Effector memory CD8-positive, alpha-beta T cell (primary cell): Measurements from ENCODE around the gene SEPTIN12.
A peak's percentile ranks its signal among the peaks of the same experiment; 100 is the strongest.

Experiments used
- ATAC-seq: fragments of 150-1000 bp; cut with Tn5 transposase; replicated peaks from 2 replicates; pipeline ENCODE4 v1.10.0; 2021; ENCODE audit warnings: mild to moderate bottlenecking, moderate library complexity
- DNase-seq, 3 experiments: peaks; one replicate each; pipeline ENCODE4 v3.0.0; 2021
- H3K27ac Mint-ChIP-seq, 2 donors: one replicate each; pipeline ENCODE4 v1.8.0; 2022; ENCODE audit warnings: mild to moderate bottlenecking in 2 of 2, mixed read lengths in 2 of 2, moderate library complexity in 2 of 2
- H3K27me3 Mint-ChIP-seq, 2 donors: one replicate each; pipeline ENCODE4 v1.8.0; 2022; ENCODE audit warnings: mixed read lengths in 2 of 2
- H3K36me3 Mint-ChIP-seq: one replicate; pipeline ENCODE4 v1.8.0; 2022; ENCODE audit warnings: mild to moderate bottlenecking, moderate library complexity, mixed read lengths; ENCODE audit not compliant: insufficient read depth
- H3K4me1 Mint-ChIP-seq, 2 donors: one replicate each; pipeline ENCODE4 v1.8.0; 2022; ENCODE audit warnings: low read depth in 2 of 2, mixed read lengths in 2 of 2
- H3K4me3 Mint-ChIP-seq, 2 donors: one replicate each; pipeline ENCODE4 v1.8.0; 2022; ENCODE audit warnings: mild to moderate bottlenecking in 2 of 2, mixed read lengths in 2 of 2, moderate library complexity in 2 of 2
- H3K9me3 Mint-ChIP-seq, 2 donors: one replicate each; pipeline ENCODE4 v1.8.0; 2022; ENCODE audit warnings: mixed read lengths in 2 of 2

Gene SEPTIN12

GRCh38 chr16:4813251-4814003, 25.3 kb upstream of the SEPTIN12 start:
- Mint-ChIP-seq H3K27ac (no peak overlapping the region), H3K4me3 (no peak overlapping the region), H3K4me1 (peaks cover 0 to 3% of the 10 kb centered on the region in 2 donors), H3K27me3 (no peaks in the 10 kb centered on the region), H3K36me3 (peaks cover 84% of the 10 kb centered on the region), H3K9me3 (no peaks in the 10 kb centered on the region)
- DNase-seq (no peak), ATAC-seq (no peak)

DNA sequence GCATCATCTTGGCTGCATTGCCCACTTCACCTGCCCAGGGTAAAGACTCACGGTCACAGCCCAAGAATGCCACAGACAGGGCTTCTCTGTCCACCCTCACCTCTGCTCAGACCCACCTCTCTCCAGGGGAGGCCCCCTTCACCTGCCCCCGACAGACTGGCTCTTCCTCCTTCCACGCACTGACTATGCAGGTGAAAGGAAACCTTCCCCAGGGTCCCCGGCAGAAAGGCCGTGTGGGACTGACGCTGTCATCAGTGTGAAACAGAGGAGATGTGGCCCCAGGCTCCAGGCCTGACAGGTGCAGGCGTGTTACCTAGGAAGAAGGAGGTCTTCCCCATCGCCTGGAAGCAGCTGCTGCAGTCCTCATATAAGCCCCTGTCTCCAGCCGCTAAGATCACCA, 23.6 kb upstream of the SEPTIN12 start:
- Mint-ChIP-seq H3K4me1 (peaks cover 0 to 3% of the 10 kb centered on the region in 2 donors), H3K27ac (peak overlapping the region in 1 of 2 donors; percentile 67), H3K4me3 (no peak overlapping the region), H3K27me3 (no peaks in the 10 kb centered on the region), H3K36me3 (peaks cover 84% of the 10 kb centered on the region), H3K9me3 (no peaks in the 10 kb centered on the region)
- DNase-seq = no peak
- no peak for ATAC-seq

- no peak for ATAC-seq
- Mint-ChIP-seq H3K27ac (no peak overlapping the region), H3K36me3 (peaks cover 81% of the 10 kb centered on the region)
These were observed 23.1 kb upstream of the SEPTIN12 start for GRCh38 chr16:4811242-4811641.

DNA sequence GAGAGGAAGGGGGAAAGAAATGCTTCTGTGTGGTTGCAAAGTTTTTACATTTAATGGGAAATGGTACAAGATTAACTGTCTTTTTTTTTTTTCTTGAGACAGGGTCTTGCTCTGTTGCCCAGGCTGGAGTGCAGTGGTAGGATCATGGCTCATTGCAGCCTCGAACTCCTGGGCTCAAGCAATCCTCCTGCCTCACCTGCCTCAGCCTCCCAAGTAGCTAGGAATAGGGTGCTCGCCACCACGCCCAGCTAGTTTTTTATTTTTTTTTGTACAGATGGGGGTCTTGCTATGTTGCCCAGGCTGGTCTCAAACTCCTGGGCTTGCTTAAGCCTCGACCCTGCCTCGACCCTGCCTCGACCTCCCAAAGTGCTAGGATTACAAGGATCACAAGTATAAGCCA, 18.1 kb upstream of the SEPTIN12 start:
- Mint-ChIP-seq H3K4me3 (no peak overlapping the region), H3K4me1 (peaks cover 4 to 6% of the 10 kb centered on the region in 2 donors), H3K27me3 (no peaks in the 10 kb centered on the region), H3K27ac (no peak overlapping the region), H3K9me3 (no peaks in the 10 kb centered on the region), H3K36me3 (peaks cover 65% of the 10 kb centered on the region)
- ATAC-seq (no peak), DNase-seq (no peak)

More at GRCh38 chr16:4811242-4811641, 23.1 kb upstream of the SEPTIN12 start:
- Mint-ChIP-seq H3K4me3 (no peak overlapping the region), H3K4me1 (peaks cover 0 to 3% of the 10 kb centered on the region in 2 donors), H3K27me3 (no peaks in the 10 kb centered on the region), H3K9me3 (no peaks in the 10 kb centered on the region)
- no peak for DNase-seq

DNA sequence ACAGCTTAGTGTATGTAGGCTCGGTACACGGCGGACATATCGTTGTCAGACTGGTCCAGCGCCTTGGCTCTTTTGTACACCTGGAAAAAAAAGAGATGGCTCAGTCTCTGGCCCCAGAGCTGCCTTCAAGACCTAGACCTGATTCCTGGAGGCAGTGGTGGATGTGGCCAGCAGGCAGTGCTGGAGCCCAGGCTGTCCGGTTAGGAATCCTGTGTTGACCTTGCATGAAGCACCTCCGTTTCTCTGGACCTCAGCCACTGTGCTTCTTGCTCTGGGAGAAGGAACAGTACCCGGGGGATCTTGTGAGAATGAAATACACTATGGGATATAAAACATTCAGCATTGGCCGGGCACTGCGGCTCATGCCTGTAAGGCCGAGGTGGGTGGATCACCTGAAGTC, 17.1 kb upstream of the SEPTIN12 start:
- no peak for DNase-seq
- H3K36me3 Mint-ChIP-seq = peaks cover 55% of the 10 kb centered on the region
- H3K27me3 Mint-ChIP-seq = no peaks in the 10 kb centered on the region
- H3K27ac Mint-ChIP-seq = peak overlapping the region in 1 of 2 donors; percentile 32
- ATAC-seq = no peak
- H3K4me1 Mint-ChIP-seq = peaks cover 4 to 10% of the 10 kb centered on the region in 2 donors
- no peak overlapping the region for H3K4me3 Mint-ChIP-seq
- H3K9me3 Mint-ChIP-seq = no peaks in the 10 kb centered on the region

GRCh38 chr16:4803898-4804762, 16.0 kb upstream of the SEPTIN12 start:
- Mint-ChIP-seq H3K36me3 (peaks cover 44% of the 10 kb centered on the region), H3K4me3 (peak overlapping the region in 1 of 2 donors; percentile 79), H3K4me1 (peaks cover 4 to 11% of the 10 kb centered on the region in 2 donors), H3K27ac (peak overlapping the region in 1 of 2 donors; percentile 51), H3K9me3 (no peaks in the 10 kb centered on the region), H3K27me3 (no peaks in the 10 kb centered on the region)
- no peak for ATAC-seq
- DNase-seq = no peak

DNA sequence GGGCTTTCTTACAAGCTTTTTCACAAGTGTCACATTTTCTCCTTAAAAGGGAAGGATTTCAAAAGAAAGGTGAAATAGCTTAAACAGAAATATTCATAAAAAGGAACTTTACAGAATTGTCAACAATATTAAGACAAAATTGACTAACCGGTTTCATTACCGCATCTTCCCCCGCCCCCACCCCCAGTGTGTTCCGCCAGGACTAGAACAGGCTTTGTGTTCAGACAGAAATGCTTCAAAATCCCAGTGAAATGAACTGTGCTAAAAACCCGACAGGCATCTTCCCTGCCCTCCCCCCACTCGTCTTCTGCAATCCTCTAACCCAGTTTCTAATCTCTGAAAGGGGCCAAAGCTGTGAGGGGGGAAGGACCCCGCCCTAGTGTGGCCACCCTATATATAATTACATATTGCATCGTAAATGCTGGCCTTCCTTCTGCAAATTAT, 15.3 kb upstream of the SEPTIN12 start:
- H3K4me1 Mint-ChIP-seq = peaks cover 4 to 11% of the 10 kb centered on the region in 2 donors
- no peaks in the 10 kb centered on the region for H3K9me3 Mint-ChIP-seq
- H3K27me3 Mint-ChIP-seq = no peaks in the 10 kb centered on the region
- ATAC-seq (no peak), DNase-seq (no peak)
- H3K4me3 Mint-ChIP-seq = peak overlapping the region; percentile 79 to 87
- peaks cover 43% of the 10 kb centered on the region for H3K36me3 Mint-ChIP-seq
- H3K27ac Mint-ChIP-seq = peak overlapping the region in 1 of 2 donors; percentile 77

GRCh38 chr16:4802659-4803287, 14.6 kb upstream of the SEPTIN12 start:
- Mint-ChIP-seq H3K36me3 (peaks cover 37% of the 10 kb centered on the region), H3K4me1 (peaks cover 4 to 11% of the 10 kb centered on the region in 2 donors), H3K27ac (peak overlapping the region in 1 of 2 donors; percentile 92), H3K9me3 (no peaks in the 10 kb centered on the region), H3K4me3 (peak overlapping the region; percentile 79 to 87), H3K27me3 (no peaks in the 10 kb centered on the region)
- peak; percentile 81 for ATAC-seq
- DNase-seq = peak; percentile 87 to 91 (median 89)

- DNase-seq (peak; percentile 70 to 82 (median 81)), ATAC-seq (peak; percentile 75)
- Mint-ChIP-seq H3K9me3 (no peaks in the 10 kb centered on the region), H3K27me3 (no peaks in the 10 kb centered on the region), H3K36me3 (peaks cover 31% of the 10 kb centered on the region), H3K27ac (peak within 1 kb of the TSS; percentile 80 to 92), H3K4me3 (peak within 1 kb of the TSS; percentile 79 to 87), H3K4me1 (peaks cover 4 to 11% of the 10 kb centered on the region in 2 donors)
These were observed 14.0 kb upstream of the SEPTIN12 start, which contains the start of gene ROGDI for GRCh38 chr16:4801962-4802658. Gene ROGDI (minus strand): TSS chr16:4802633. CDS start chr16:4802571, 62 bp downstream.

DNA sequence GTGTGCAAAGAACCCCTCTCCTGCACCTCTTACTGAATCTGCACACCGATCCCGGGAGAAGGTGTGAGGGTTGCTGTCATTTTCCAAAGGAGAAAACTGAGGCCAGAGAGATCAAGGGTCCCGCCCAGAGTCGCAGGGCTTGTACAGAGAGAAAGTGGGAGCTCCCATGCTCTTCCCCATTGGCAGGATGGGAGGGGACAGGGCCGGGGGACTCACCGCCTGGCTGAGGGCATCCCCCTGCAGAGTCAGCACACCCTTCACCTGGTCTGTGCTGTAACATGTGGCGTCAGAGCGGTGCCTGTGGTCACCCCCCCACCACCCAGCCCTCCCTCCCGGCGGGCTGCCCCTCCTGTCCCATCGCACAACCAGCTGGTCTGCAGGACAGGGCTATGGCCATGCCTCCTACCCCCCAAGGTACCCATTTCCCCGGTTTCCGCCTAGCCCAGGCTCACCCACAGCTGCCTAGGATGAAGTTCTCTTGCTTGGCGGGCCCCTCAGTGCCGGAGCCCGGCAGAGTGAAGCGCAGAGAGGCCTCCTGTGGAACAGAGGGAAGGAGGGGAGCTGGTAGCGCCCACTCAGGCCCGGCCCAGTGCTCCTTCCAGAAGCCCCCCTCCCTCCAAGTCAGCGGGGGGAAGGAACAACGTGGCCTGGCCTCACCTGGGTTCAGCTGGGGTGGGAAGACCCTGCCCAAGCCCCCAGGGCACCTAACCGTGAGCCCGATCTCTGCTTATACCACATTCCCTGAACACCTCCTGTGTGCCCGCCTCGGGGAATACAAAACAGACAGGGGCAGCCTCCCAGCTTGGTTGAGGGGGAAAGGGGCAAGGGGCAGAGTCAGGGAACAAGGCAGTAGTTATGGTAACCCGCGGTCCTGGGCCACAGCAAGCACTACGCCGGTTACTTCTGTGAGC, 13.2 kb upstream of the SEPTIN12 start:
- H3K27me3 Mint-ChIP-seq = no peaks in the 10 kb centered on the region
- peaks cover 25% of the 10 kb centered on the region for H3K36me3 Mint-ChIP-seq
- DNase-seq (no peak), ATAC-seq (no peak)
- H3K4me3 Mint-ChIP-seq = peak overlapping the region; percentile 79 to 87
- H3K4me1 Mint-ChIP-seq = peaks cover 4 to 11% of the 10 kb centered on the region in 2 donors
- peak overlapping the region; percentile 80 to 96 for H3K27ac Mint-ChIP-seq
- no peaks in the 10 kb centered on the region for H3K9me3 Mint-ChIP-seq

DNA sequence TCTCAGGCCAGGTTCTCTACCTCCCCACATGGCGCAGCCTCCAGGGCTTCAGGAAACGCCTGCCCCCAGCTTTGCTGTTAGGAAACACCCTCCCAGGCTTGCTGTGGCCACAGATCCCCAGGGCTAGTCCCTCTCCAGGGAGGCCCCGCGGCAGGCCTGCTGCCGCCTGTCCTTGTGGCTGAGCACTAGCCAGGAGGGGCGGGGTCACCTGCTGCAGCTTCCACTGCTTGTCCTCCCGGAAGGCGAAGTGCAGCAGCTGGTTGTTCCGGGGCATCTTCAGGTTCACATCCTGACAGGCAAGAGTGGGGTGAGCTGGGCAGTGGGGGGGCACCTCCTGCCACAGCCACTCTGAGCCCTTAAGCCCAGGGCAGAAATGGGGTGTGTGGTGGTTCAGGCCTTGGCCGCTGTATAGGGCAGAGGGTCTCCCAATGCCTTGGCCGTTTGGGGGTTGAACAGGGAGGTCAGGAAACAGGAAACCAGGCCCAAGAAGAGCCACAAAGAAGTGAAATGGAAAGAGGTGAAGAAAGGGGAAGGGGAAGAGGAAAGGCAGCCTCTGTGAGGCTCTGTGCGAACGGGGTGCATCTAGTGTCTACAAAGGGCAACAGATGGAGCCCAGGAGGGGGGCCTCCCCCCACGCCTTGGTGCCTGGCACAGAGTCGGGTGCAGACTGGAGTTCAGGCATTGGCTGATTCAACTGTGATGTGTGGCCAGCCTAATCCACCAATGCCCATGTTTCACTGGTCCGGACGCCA, 12.3 kb upstream of the SEPTIN12 start:
- H3K4me3 Mint-ChIP-seq = peak overlapping the region; percentile 67 to 79
- peaks cover 24% of the 10 kb centered on the region for H3K36me3 Mint-ChIP-seq
- ATAC-seq = no peak
- no peaks in the 10 kb centered on the region for H3K27me3 Mint-ChIP-seq
- H3K27ac Mint-ChIP-seq = peak overlapping the region in 1 of 2 donors; percentile 96
- DNase-seq = no peak
- H3K4me1 Mint-ChIP-seq = peaks cover 4 to 11% of the 10 kb centered on the region in 2 donors
- no peaks in the 10 kb centered on the region for H3K9me3 Mint-ChIP-seq
